H54 (cell line): ENCODE results near the gene ANKMY1.

ENCODE experiments used
- DNase-seq: peaks from one replicate; pipeline ENCODE4 v3.0.0; 2011; ENCODE audit warnings: low spot score, mixed read lengths; ENCODE audit not compliant: insufficient read length
- FAIRE-seq: peaks from 3 replicates; lab custom pipeline; 2011; peaks lifted over from hg19 to GRCh38; lab: Jason Lieb, UNC
- POLR2A ChIP-seq: IDR thresholded peaks from 2 replicates; pipeline ENCODE4 v1.6.1; 2011; ENCODE audit warnings: low read depth, mild to moderate bottlenecking, low read length

ANKMY1 gene

GRCh38 chr2:240451108-240451611 lies 106.6 kb downstream of the ANKMY1 start:
- no peak for FAIRE-seq
- no peak for TF ChIP-seq POLR2A
- DNase-seq, result no peak

GRCh38 chr2:240450532-240451107 lies 107.2 kb downstream of the ANKMY1 start:
- FAIRE-seq, result no peak
- no peak for TF ChIP-seq POLR2A
- DNase-seq, result no peak

GRCh38 chr2:240449764-240450531 lies 107.8 kb downstream of the ANKMY1 start:
- no peak for FAIRE-seq
- TF ChIP-seq POLR2A, result no peak

GRCh38 chr2:240448387-240449274 lies 109.2 kb downstream of the ANKMY1 start:
- DNase-seq, result no peak
- TF ChIP-seq POLR2A, result no peak
- FAIRE-seq, result no peak

More at GRCh38 chr2:240449764-240450531, 107.8 kb downstream of the ANKMY1 start:
- DNase-seq, result peak; percentile 71

- DNase-seq (no peak), FAIRE-seq (no peak)
- no peak for TF ChIP-seq POLR2A
Measured at GRCh38 chr2:240447934-240448333, 109.9 kb downstream of the ANKMY1 start.

- no peak for FAIRE-seq
- no peak for TF ChIP-seq POLR2A
- DNase-seq, result no peak
Measured at GRCh38 chr2:240447331-240447730, 110.5 kb downstream of the ANKMY1 start.

GRCh38 chr2:240446664-240447175 lies 111.1 kb downstream of the ANKMY1 start:
- no peak for TF ChIP-seq POLR2A
- DNase-seq, result no peak
- FAIRE-seq, result no peak

- no peak for TF ChIP-seq POLR2A
- FAIRE-seq, result no peak
- DNase-seq, result no peak
Measured at GRCh38 chr2:240445961-240446663, 111.7 kb downstream of the ANKMY1 start.

GRCh38 chr2:240444464-240444863 lies 113.3 kb downstream of the ANKMY1 start:
- DNase-seq, result no peak
- no peak for FAIRE-seq
- no peak for TF ChIP-seq POLR2A

- FAIRE-seq, result no peak
- no peak for DNase-seq
- TF ChIP-seq POLR2A, result no peak
Measured at GRCh38 chr2:240443891-240444301, 113.9 kb downstream of the ANKMY1 start.

GRCh38 chr2:240442891-240443715 lies 114.7 kb downstream of the ANKMY1 start:
- no peak for DNase-seq
- no peak for TF ChIP-seq POLR2A

GRCh38 chr2:240441993-240442411 lies 115.8 kb downstream of the ANKMY1 start:
- TF ChIP-seq POLR2A, result no peak

More at GRCh38 chr2:240442891-240443715, 114.7 kb downstream of the ANKMY1 start:
- no peak for FAIRE-seq

More at GRCh38 chr2:240441993-240442411, 115.8 kb downstream of the ANKMY1 start:
- no peak for DNase-seq
- FAIRE-seq, result no peak
